ENCODE data around the gene ABI3BP. TPM values are rescaled to one million over a fixed set of nuclear protein-coding genes. Genes with fewer than 3 reads are reported as not detected.

The ABI3BP gene
- total RNA-seq, 2 donors from 2014 or later: 59.8 to 72.0 TPM

DNA sequence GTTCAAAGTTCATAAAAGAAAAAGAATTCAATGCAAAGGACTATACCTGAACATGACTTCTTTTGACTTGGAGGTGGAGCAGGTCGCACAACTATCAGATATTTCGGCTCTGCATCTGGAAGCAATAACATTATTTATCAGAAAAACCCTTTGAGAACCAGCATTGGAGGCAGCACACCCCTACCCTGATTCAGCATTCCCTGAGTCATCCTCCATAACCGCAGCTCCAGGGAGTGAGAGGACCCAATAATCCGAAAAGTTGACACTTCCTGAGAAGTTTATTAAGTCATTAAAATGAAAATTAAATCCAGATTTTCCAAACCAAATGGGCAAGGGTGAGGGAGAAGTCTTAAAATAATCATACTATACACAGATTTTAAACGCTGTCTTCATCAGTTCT is 90.6 kb downstream of the ABI3BP start:
- ATAC-seq (no peak), DNase-seq (no peak)
- intact Hi-C loops (cut with DNase I): no loop called here

DNA sequence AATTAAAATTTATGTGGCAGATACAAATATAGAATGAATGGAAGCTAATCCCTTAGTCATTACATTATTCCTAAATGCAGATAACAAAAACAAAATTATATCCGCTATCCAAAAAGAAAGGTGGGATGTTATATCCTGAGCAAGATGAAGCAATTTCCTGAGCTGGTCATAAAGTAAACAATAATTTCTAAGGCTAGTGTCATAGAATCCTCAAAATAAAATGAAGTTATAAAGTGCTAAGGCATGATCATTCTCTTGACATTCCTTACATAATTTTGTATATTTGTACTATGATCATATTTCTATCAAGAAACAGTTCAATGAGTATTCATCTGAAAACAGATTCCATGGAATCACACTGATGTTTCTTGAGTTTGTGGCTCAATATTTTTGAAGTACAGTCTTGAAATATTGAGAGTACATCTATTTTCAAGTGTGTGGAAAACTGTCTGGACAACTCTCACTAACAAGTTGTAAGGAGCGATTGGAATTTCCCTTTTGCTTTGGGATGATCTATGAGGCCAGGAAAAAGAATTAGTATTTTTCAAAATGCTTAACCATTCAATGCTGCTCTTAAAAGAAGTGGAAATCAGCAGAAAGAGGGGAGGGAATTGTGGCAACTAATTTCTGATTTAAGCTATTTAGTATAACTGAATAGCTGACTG is 92.4 kb downstream of the ABI3BP start:
- ATAC-seq (no peak), DNase-seq (no peak)
- intact Hi-C loops (cut with DNase I): no loop called here

DNA sequence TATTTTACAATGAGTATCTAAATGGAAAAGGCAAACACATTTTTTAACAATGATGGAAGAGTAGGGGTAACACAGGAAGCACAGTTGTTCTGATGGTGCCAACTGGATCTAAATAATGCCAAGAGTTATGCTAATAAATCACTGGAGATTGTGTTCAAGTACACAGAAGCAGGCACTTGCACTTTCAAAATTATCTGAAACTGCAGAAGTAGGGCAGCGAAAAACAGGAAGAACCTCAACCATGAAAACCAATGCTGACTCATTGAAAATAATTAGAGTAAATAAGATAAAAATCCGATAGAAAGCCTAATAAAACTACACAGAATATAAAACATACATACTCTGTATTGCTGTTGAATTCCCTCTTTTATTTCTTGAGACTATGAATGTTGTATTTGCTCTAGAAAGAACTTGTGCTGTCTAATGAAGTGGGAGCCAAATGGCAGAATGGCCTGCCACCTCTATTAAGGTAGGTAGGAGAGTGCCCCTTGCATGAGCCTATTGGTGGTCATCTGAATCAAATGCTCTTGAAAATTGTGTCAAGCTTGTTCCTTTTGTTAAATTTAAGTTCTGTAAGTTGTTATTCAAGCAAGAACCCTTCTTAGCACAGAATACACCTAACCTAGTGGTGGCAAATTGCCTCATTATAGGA is 93.7 kb downstream of the ABI3BP start:
- intact Hi-C loops (cut with DNase I): no loop called here
- ATAC-seq (no peak), DNase-seq (no peak)

DNA sequence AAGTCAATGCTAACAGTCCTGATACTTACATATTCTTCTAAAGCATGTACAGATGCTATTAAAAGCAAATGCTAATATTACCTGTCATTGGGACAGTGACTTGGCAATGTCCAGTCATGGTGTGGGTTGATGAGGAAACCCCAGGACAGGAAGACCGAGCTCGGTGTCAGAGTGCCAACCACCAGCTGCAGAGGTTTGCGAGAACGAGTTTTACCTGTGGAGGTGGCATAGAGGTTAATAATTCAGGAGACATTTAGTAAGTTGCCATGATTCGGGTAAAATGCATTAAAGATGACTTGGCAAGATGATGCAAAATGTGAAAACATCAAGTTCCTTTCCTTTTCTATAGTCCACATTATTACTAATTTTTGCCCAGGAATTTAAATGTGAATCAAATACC is 94.5 kb downstream of the ABI3BP start:
- no peak for DNase-seq
- ATAC-seq: no peak
- intact Hi-C loops (cut with DNase I): no loop called here

DNA sequence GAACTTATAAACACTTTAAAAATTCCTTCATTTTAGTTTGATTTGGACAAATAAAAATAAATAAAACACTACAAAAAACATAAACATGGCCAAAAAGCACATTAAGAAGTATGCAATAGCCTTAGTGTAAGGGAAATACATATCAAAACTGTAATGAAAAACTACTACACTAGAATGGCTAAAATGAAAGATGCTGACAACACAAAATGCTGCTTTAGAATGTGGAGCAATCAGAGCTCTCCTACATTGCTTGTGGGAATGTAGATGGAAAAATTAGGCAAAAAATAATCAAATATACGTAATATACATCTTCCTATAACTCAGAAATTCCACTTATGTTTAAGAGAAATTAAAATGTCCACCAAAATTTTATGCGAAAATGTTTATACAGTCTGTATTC is 96.2 kb downstream of the ABI3BP start:
- no peak for DNase-seq
- ATAC-seq: no peak
- intact Hi-C loops (cut with DNase I): no loop called here

DNA sequence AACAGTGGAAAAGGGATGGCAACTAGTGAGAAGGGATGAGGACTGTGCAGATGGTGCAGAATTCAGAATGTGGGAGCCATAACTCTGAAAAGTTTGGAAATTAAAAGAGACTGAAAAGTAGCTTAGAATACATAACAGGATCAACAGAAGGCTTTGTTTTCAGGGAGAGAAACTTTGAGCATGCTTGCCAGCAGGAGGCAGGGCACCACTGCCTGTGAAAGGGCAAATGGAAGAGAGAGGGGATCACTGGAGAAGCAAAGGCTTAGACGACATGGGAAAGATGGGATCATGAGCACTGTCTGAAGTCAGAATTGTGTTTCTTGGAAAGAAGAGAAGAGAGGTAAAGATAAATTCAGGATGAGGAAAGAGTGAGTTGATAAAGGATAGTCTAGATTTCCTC is 99.6 kb downstream of the ABI3BP start:
- peak in 1 of 2 donors; percentile 49 for ATAC-seq
- peak; percentile 25 for DNase-seq

DNA sequence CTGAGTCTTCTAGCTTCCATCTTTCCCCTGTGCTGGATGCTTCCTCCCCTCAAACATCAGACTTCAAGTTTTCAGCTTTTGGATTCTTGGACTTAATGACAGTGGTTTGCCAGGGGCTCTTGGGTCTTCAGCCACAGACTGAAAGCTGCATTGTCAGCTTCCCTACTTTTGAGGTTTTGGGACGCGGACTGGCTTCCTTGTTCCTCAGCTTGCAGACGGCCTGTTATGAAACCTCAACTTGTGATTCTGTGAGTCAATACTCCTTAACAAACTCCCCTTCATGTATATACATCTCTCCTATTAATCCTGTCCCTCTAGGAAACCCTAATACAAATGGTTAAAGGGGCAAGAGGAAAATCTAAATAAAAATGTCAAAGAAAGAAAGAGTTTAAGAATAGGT is 100.1 kb downstream of the ABI3BP start:
- intact Hi-C loops (cut with DNase I): loop anchor here in 1 of 2 donors (5.0 kb wide), 1 partner anchor 304 kb away; no protein-coding TSS in a partner anchor
- DNase-seq: peak; percentile 23

More for the DNA sequence above, 99.6 kb downstream of the ABI3BP start:
- intact Hi-C loops (cut with DNase I): loop anchor here in 1 of 2 donors (5.0 kb wide), 1 partner anchor 304 kb away; no protein-coding TSS in a partner anchor

DNA sequence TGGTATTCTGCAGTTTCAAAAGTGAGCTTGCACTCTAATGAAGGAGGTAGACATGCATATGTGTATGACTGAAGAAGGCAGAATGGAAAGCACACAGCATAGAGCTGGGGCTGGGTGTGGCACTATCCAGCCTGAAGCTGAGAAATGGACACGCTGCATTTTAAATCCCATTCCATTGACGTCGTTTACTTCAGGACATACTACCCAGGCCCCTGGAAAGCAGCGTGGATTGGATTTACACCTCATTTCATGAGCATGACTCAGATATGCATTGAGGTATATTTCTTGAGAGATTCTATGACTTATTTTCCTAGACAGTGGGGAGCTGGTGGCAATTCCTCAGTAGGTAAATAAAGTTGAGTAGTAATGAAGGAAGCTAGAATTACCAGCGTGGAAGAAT is 101.4 kb downstream of the ABI3BP start:
- DNase-seq (no peak), ATAC-seq (no peak)
- intact Hi-C loops (cut with DNase I): loop anchor here in 1 of 2 donors (5.0 kb wide), 1 partner anchor 305 kb away; no protein-coding TSS in a partner anchor

More for the DNA sequence above, 100.1 kb downstream of the ABI3BP start:
- ATAC-seq: no peak

DNA sequence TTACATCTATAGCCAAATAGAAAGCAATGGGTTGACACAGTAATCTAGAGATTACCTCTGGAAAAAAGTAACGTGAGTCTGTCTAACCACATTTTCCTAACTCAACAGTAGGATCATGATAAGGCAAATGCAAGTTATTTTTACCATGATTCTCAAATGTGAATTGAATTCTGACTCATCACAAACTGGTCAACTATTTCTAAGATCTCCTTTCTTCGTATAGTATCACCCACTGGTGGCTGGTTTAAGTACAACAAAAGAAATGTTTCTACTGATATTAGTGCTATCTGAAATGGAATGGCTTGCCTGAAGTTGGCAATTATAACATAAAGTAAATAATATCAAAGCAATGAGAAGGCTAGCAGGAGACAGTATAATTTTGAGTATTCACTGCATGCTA is 102.2 kb downstream of the ABI3BP start:
- no peak for ATAC-seq
- intact Hi-C loops (cut with DNase I): loop anchor here in 1 of 2 donors (5.0 kb wide), 1 partner anchor 306 kb away; no protein-coding TSS in a partner anchor
- no peak for DNase-seq

DNA sequence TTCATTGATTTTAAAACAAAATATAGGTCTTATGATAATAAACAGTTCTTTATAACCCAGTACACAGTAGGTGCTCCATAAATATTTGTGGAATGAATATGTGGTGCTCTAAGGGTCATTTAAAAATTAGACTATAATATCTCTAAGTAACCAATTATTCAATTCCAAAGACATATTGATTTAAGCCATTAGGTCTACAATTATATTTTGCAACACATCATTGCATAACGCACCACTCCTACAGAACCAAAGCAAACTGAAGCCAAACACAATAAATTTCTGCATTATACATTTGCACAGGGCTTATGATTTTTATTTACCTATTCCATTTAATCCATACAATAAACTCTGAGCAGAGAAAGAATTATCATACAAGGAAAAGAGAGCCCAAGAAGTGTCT is 104.3 kb downstream of the ABI3BP start:
- ATAC-seq: no peak
- DNase-seq: no peak
- intact Hi-C loops (cut with DNase I): no loop called here

DNA sequence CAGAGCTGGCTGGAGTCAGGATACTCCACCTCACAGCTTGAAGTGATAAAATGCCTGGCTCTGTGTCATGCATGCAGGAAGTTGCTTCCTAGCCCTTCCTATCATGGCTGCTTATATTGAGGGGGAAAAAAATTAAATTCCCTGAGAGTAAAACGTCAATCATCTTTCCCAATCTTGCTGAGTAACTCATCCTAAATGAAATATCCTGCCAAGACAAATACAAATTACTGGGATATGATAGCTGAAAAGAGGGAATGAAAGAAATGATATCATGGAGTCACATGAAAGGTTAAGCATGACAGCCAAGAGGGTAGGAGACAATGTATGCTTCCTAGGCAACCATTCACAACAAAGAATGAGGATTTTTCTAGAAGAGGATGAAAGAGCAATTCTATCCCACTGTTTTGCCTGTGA is 110.6 kb downstream of the ABI3BP start:
- intact Hi-C loops (cut with DNase I): no loop called here
- DNase-seq: peak; percentile 22
- peak; percentile 58 to 88 for ATAC-seq

DNA sequence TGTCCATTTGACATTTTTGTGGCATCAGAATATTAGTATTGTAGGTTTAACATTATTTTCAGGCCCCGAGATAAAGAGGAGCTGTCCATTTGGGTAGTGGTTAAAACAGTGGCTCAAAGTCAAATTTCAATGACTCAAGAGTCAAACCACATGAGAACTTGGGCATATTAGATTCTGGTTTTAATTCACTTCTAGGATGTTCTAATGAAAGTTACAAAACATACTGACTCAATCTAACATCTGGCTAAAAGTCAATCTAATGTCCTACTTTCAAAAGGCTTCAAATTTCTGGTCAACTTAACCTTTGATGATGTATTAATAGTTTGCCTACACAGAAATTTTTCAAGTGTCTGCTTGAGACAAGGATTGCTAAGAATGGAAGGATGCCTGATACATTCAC is 112.4 kb downstream of the ABI3BP start:
- intact Hi-C loops (cut with DNase I): no loop called here
- ATAC-seq (peak in 1 of 2 donors; percentile 60), DNase-seq (no peak)

DNA sequence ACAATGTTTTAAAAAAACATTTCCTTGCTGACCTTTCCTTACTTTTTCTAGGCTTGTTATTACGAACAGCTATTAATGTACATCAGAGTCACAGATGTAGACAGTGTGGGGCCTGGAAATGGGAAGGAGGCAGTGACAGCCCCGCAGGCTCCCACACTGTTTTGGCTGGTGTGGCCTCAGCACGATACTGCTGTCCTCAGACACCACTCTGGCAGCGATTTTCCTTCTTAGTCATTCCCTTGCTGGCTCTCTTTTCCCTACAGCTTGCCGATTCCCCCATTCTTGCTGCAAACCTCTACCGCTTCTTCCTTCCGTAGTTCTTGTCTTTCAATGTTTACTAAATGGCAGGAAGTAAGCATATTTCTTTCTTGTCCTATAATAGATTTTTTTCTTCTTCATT is 113.1 kb downstream of the ABI3BP start:
- DNase-seq (peak; percentile 50), ATAC-seq (peak; percentile 77 to 85)
- intact Hi-C loops (cut with DNase I): no loop called here

DNA sequence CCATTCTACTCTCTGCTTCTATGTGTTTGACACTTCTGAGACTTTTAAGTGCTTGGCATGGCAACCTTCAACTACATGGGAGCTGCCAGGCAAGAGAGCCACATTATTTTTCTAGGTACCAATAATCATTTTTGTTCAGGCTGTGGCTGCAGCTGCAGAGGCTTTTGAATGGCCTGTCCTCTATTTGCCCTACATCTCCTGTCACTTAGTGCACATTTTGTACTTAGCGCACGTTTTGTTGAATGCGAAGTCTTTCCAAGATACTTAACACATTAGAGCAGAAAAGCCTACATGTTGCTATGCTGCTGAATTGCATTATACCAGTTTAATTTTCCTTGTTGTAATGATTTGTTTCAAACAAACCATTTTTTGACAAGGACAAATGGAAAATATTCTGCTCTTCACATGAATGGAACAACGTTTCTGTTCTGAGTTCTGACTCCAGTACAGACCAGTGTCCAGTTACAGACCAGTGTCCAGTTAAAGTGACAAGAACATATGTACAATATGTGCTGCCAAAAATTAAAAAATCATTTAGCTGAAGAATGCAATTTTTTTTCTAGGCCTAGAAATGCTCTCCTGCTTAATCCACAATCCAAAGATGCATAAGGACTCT is 113.9 kb downstream of the ABI3BP start:
- intact Hi-C loops (cut with DNase I): loop anchor here in 1 of 2 donors (10.0 kb wide), 1 partner anchor 95 kb away; no protein-coding TSS in a partner anchor
- no peak for DNase-seq
- no peak for ATAC-seq

DNA sequence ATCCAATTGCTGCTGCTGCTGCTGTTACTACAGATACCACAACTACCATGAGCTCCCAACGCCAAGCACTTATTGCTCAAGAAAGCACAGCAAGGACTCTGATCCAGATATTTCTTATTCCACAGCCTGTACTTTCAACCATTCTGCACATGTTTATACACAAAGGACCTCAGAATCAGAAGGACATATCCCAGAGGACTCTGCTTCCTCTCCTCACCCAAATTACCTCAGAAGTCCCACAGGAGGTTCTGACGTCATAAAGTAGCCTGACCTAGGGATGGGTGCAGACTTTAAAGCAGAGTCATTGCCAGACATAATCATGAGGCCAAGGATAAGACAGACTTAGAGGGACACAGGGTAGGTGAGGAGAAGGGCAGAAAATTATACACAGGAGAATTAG is 115.9 kb downstream of the ABI3BP start:
- peak in 1 of 2 donors; percentile 34 for ATAC-seq
- intact Hi-C loops (cut with DNase I): loop anchor here in 1 of 2 donors (10.0 kb wide), 1 partner anchor 98 kb away; no protein-coding TSS in a partner anchor

DNA sequence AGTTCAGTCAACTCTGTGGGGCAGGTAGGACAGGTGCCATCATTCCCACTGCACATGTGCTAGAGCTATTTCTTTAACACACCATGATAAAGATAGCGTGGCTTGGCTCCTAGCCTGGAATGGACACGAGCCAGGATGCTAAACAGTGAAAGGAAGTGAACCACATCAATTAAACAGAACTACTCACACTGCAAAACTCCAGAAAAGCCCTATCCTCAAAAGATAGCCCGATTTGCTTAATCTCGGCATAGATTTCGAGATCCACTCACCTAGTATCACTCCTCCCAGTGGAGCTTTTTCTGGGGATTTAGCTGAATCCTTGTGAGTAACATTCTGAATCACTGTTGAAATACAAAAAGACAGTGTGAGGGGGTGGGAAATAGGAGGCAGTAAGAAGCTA is 118.0 kb downstream of the ABI3BP start:
- ATAC-seq: peak; percentile 40 to 74
- intact Hi-C loops (cut with DNase I): loop anchor here in 1 of 2 donors (10.0 kb wide), 1 partner anchor 100 kb away; no protein-coding TSS in a partner anchor
- DNase-seq: peak; percentile 50

More for the DNA sequence above, 115.9 kb downstream of the ABI3BP start:
- DNase-seq: no peak

DNA sequence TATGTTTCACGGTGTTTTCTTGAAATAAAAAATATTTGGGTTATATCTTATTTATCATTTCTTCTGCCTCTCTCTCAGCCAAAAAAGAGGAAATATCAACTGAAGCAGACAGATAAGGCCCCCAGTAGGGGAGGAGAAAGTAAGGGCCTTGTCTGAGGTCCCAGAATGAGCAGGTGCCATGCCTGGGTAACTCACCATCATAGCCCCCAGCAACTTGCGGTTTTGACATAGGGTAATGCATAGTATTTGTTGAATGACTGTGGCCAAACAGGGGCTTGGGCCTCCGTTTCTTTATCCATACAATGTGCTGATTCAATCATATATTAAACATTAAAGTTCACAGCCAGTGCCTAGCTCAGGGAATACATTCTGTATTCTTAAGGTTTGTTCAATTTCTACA is 119.6 kb downstream of the ABI3BP start:
- ATAC-seq (no peak), DNase-seq (no peak)
- intact Hi-C loops (cut with DNase I): loop anchor here in 1 of 2 donors (10.0 kb wide), 1 partner anchor 101 kb away; no protein-coding TSS in a partner anchor

DNA sequence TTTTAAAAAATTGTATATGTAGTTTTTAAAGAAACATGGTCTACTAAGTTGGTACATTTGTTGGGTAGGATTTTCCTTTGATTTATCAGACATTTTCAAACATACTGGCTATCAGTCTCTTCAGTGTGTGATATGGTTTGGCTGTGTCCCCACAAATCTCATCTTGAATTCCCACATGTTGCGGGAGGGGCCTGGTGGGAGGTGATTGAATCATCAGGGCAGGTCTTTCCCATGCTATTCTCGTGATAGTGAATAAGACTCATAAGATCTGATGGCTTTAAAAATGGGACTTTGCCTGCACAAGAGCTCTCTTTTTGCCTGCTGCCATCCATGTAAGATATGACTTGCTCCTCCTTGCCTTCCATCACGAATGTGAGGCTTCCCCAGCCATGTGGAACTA is 121.9 kb downstream of the ABI3BP start:
- intact Hi-C loops (cut with DNase I): loop anchor here in 1 of 2 donors (10.0 kb wide), 1 partner anchor 103 kb away; no protein-coding TSS in a partner anchor
- no peak for DNase-seq
- ATAC-seq: no peak

DNA sequence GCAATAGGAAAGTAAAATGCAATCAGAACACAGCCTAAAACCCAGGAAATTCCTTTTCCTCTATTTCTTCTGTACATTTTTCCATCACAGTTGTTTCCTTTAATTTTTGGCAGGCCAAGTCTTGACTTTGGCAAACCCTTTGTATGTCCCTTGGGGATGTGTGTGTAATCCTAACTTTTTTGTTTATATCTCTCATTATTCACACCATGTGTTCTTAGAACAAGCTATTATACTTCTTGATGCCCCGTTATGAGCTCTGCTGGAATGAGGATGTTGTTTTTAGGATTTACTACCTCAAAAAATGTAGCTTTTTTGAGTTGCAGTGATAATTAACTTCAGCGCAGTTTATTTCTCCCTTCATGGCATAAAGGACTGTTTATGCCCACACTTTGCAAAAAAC is 123.4 kb downstream of the ABI3BP start:
- ATAC-seq (peak; percentile 34 to 53), DNase-seq (no peak)
- intact Hi-C loops (cut with DNase I): loop anchor here in 1 of 2 donors (10.0 kb wide), 1 partner anchor 105 kb away; no protein-coding TSS in a partner anchor

DNA sequence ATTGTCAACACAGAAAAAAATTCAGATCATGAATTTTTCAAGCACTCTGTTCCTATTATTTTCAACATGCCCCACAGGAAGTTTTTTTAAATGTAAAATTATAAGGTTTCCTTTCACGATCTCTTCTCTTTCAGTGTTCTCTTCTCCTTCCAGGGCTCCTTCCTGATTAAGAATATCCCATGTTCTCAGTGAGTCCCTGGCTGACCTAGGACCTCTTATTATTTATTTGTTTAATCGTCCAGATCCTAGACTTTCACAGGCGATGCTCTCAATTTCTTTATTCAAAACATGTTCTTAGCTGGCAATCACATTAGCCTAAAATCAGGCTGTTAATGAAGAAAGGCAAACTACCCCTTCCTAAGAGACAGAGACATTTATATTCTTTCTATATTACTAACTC is 124.3 kb downstream of the ABI3BP start:
- ATAC-seq (no peak), DNase-seq (no peak)
- intact Hi-C loops (cut with DNase I): no loop called here

Measured in left cardiac atrium (tissue), 4 donors.